Measurements from ENCODE around the gene COG6. TPM values are rescaled to one million over a fixed set of nuclear protein-coding genes. Genes with fewer than 3 reads are reported as not detected.

The COG6 gene
- total RNA-seq, 2 donors from 2014 or later = 19.5 to 27.6 TPM

GRCh38 chr13:39692660-39693438 lies 37.4 kb downstream of the COG6 start:
- TF ChIP-seq CTCF (IDR thresholded peaks at IDR 0.05) (no peak), POLR2A (IDR thresholded peaks at IDR 0.05) (no peak), POLR2AphosphoS5 (IDR thresholded peaks at IDR 0.05) (no peak)
- no peak for DNase-seq (ENCODE audit: low spot score)
- intact Hi-C loops (cut with DNase I) = no loop called here
- no peaks in the 10 kb centered on the region for H3K27me3 ChIP-seq (replicated peaks; ENCODE audit: insufficient read depth)
- no peak overlapping the region for H3K4me3 ChIP-seq
- no peak overlapping the region for H3K27ac ChIP-seq
- 58% methylated on average over 4 of the region's 4 CpGs for WGBS
- H3K36me3 ChIP-seq = no peaks in the 10 kb centered on the region
- no peaks in the 10 kb centered on the region for H3K4me1 ChIP-seq (replicated peaks)
- H3K9me3 ChIP-seq = no peaks in the 10 kb centered on the region

GRCh38 chr13:39699274-39699673 lies 43.8 kb downstream of the COG6 start:
- no peak overlapping the region for H3K4me3 ChIP-seq
- DNase-seq (ENCODE audit: low spot score) = no peak
- no peaks in the 10 kb centered on the region for H3K4me1 ChIP-seq (replicated peaks)
- no peak overlapping the region for H3K27ac ChIP-seq
- intact Hi-C loops (cut with DNase I) = no loop called here
- no peak for TF ChIP-seq POLR2A (IDR thresholded peaks at IDR 0.05)
- no peak for TF ChIP-seq POLR2AphosphoS5 (IDR thresholded peaks at IDR 0.05)
- no peak for TF ChIP-seq CTCF (IDR thresholded peaks at IDR 0.05)
- H3K9me3 ChIP-seq = no peaks in the 10 kb centered on the region
- no peaks in the 10 kb centered on the region for H3K36me3 ChIP-seq
- no peaks in the 10 kb centered on the region for H3K27me3 ChIP-seq (replicated peaks; ENCODE audit: insufficient read depth)

- TF ChIP-seq POLR2AphosphoS5 (IDR thresholded peaks at IDR 0.05) (no peak), POLR2A (IDR thresholded peaks at IDR 0.05) (no peak), CTCF (IDR thresholded peaks at IDR 0.05) (no peak)
- Histone ChIP-seq H3K9me3 (no peaks in the 10 kb centered on the region), H3K4me1 (replicated peaks) (no peaks in the 10 kb centered on the region), H3K36me3 (no peaks in the 10 kb centered on the region), H3K27me3 (replicated peaks; ENCODE audit: insufficient read depth) (no peaks in the 10 kb centered on the region), H3K4me3 (no peak overlapping the region), H3K27ac (no peak overlapping the region)
- DNase-seq (ENCODE audit: low spot score) = no peak
- 48% methylated on average over 3 of the region's 3 CpGs for WGBS
- intact Hi-C loops (cut with DNase I) = no loop called here
These were observed 57.2 kb downstream of the COG6 start for GRCh38 chr13:39712626-39713025.

GRCh38 chr13:39729156-39729555 lies 73.7 kb downstream of the COG6 start:
- no peaks in the 10 kb centered on the region for H3K36me3 ChIP-seq
- H3K9me3 ChIP-seq = no peaks in the 10 kb centered on the region

More at GRCh38 chr13:39729156-39729555, 73.7 kb downstream of the COG6 start:
- 81% methylated on average over 3 of the region's 3 CpGs for WGBS
- no peaks in the 10 kb centered on the region for H3K27me3 ChIP-seq (replicated peaks; ENCODE audit: insufficient read depth)
- no peak overlapping the region for H3K27ac ChIP-seq
- no peak overlapping the region for H3K4me3 ChIP-seq
- no peaks in the 10 kb centered on the region for H3K4me1 ChIP-seq (replicated peaks)
- DNase-seq (ENCODE audit: low spot score) = no peak
- intact Hi-C loops (cut with DNase I) = no loop called here
- TF ChIP-seq POLR2A (IDR thresholded peaks at IDR 0.05) (no peak), POLR2AphosphoS5 (IDR thresholded peaks at IDR 0.05) (no peak), CTCF (IDR thresholded peaks at IDR 0.05) (no peak)

Measured in prostate gland (tissue), 2 donors.